OCI-LY3 (cell line): ENCODE data around the gene ZMYND11.

Experiments
- H2AFZ ChIP-seq: fragments of 200-600, 300-600 bp; shearing (Covaris generic); 2 replicates; pipeline ENCODE4 v1.6.0; 2014; ENCODE audit warnings: antibody characterized with exemption, low read depth, low read length
- H3K27ac ChIP-seq: fragments of 200-600, 300-600 bp; sonication (generic); 2 replicates; pipeline ENCODE4 v1.5.1; 2014; ENCODE audit warnings: mild to moderate bottlenecking, low read length, moderate library complexity, mixed read lengths
- H3K27me3 ChIP-seq: fragments of 200-600, 300-600 bp; sonication (generic); 2 replicates; pipeline ENCODE4 v1.6.1; 2014; ENCODE audit warnings: low read depth, low read length, mixed read lengths
- H3K36me3 ChIP-seq: fragments of 200-600, 300-600 bp; sonication (generic); replicated peaks from 2 replicates; pipeline ENCODE3; 2014; ENCODE audit warnings: low read depth, low read length, mixed read lengths
- H3K4me1 ChIP-seq: fragments of 300-600, 200-600 bp; sonication (generic); 2 replicates; pipeline ENCODE4 v1.6.1; 2014; ENCODE audit warnings: low read length, mixed read lengths
- H3K4me2 ChIP-seq: fragments of 200-600, 300-600 bp; sonication (generic); 2 replicates; pipeline ENCODE4 v1.6.1; 2014; ENCODE audit warnings: low read length, mixed read lengths
- H3K4me3 ChIP-seq: fragments of 300-600, 200-600 bp; sonication (generic); 2 replicates; pipeline ENCODE4 v1.5.1; 2014; ENCODE audit warnings: antibody characterized with exemption, mild to moderate bottlenecking, low read length, moderate library complexity
- H3K79me2 ChIP-seq: fragments of 300-600, 200-600 bp; shearing (Covaris generic); 2 replicates; pipeline ENCODE4 v1.6.1; 2014; ENCODE audit warnings: mild to moderate bottlenecking, low read length, mixed read lengths
- H3K9ac ChIP-seq: fragments of 300-600, 200-600 bp; shearing (Covaris generic); 2 replicates; pipeline ENCODE4 v1.6.0; 2014; ENCODE audit warnings: mild to moderate bottlenecking, low read length, moderate library complexity
- H3K9me3 ChIP-seq: fragments of 200-600, 300-600 bp; shearing (Covaris generic); 2 replicates; pipeline ENCODE4 v1.6.1; 2014; ENCODE audit warnings: low read length, mixed read lengths; ENCODE audit not compliant: insufficient read depth
- H4K20me1 ChIP-seq: fragments of 200-600, 300-600 bp; sonication (generic); 2 replicates; pipeline ENCODE4 v1.6.1; 2016; ENCODE audit warnings: low read length, mixed read lengths; ENCODE audit not compliant: insufficient read depth
- CTCF ChIP-seq: fragments of 200-600, 300-600 bp; sonication (generic); IDR thresholded peaks from 2 replicates; pipeline ENCODE4 v1.5.1; 2014; ENCODE audit warnings: antibody characterized with exemption, low read length, low read depth
- EZH2phosphoT487 ChIP-seq: fragments of 200-600 bp; shearing (Covaris generic); IDR thresholded peaks from 2 replicates; pipeline ENCODE4 v1.6.1; 2018; ENCODE audit warnings: antibody characterized with exemption, mixed run types, low read depth

ZMYND11 gene

GRCh38 chr10:215444-215843 lies 80.2 kb downstream of the ZMYND11 start:
- Histone ChIP-seq H3K9ac (no peak overlapping the region), H3K36me3 (no peaks in the 10 kb centered on the region), H3K4me3 (no peak overlapping the region), H3K9me3 (no peaks in the 10 kb centered on the region), H3K27me3 (no peaks in the 10 kb centered on the region), H3K27ac (no peak overlapping the region), H3K4me1 (no peaks in the 10 kb centered on the region), H3K4me2 (no peak overlapping the region), H2AFZ (no peak overlapping the region), H3K79me2 (no peaks in the 10 kb centered on the region), H4K20me1 (no peaks in the 10 kb centered on the region)
- TF ChIP-seq CTCF (no peak), EZH2phosphoT487 (no peak)

- Histone ChIP-seq H3K36me3 (no peaks in the 10 kb centered on the region), H4K20me1 (no peaks in the 10 kb centered on the region), H3K4me3 (no peak overlapping the region), H3K4me1 (no peaks in the 10 kb centered on the region), H3K9me3 (no peaks in the 10 kb centered on the region), H2AFZ (no peak overlapping the region), H3K9ac (no peak overlapping the region), H3K79me2 (no peaks in the 10 kb centered on the region), H3K27me3 (no peaks in the 10 kb centered on the region), H3K27ac (no peak overlapping the region), H3K4me2 (no peak overlapping the region)
- TF ChIP-seq CTCF: no peak
- TF ChIP-seq EZH2phosphoT487: no peak
Measured at GRCh38 chr10:218798-219197, 83.5 kb downstream of the ZMYND11 start.

GRCh38 chr10:219731-220472 lies 84.6 kb downstream of the ZMYND11 start:
- Histone ChIP-seq H3K79me2 (no peaks in the 10 kb centered on the region), H3K36me3 (no peaks in the 10 kb centered on the region), H3K9ac (no peak overlapping the region), H2AFZ (no peak overlapping the region), H4K20me1 (no peaks in the 10 kb centered on the region), H3K9me3 (no peaks in the 10 kb centered on the region), H3K4me3 (no peak overlapping the region), H3K4me1 (0 out of 2 replicates have a peak, but pooled peaks cover 3% of the 10 kb centered on the region), H3K4me2 (no peak overlapping the region), H3K27ac (no peak overlapping the region), H3K27me3 (no peaks in the 10 kb centered on the region)
- TF ChIP-seq CTCF: no peak
- TF ChIP-seq EZH2phosphoT487: no peak

GRCh38 chr10:224571-224970 lies 89.3 kb downstream of the ZMYND11 start:
- TF ChIP-seq EZH2phosphoT487 (no peak), CTCF (no peak)
- H2AFZ ChIP-seq: no peak overlapping the region

More at GRCh38 chr10:224571-224970, 89.3 kb downstream of the ZMYND11 start:
- Histone ChIP-seq H3K36me3 (no peaks in the 10 kb centered on the region), H3K9ac (no peak overlapping the region), H3K27ac (no peak overlapping the region), H3K4me3 (no peak overlapping the region), H3K9me3 (no peaks in the 10 kb centered on the region), H3K4me1 (0 out of 2 replicates have a peak, but pooled peaks cover 3% of the 10 kb centered on the region), H3K27me3 (no peaks in the 10 kb centered on the region), H3K4me2 (no peak overlapping the region), H4K20me1 (no peaks in the 10 kb centered on the region), H3K79me2 (no peaks in the 10 kb centered on the region)
